Ovary (tissue), 3 donors: ENCODE data around the gene SSH3.

Source experiments
- EP300 ChIP-seq: sonication (generic); formaldehyde crosslinking; IDR thresholded peaks from one replicate; pipeline ENCODE4 v1.6.1; 2017; ENCODE audit warnings: antibody characterized with exemption
- POLR2A ChIP-seq: fragments of 450-650 bp; IDR thresholded peaks from one replicate; pipeline ENCODE4 v1.6.1; 2017; ENCODE audit warnings: antibody characterized with exemption, mild to moderate bottlenecking, moderate library complexity
- TF ChIP-seq, protein P1 (sequence below), 3 donors: fragments of 450-650 bp in 2 of 3; fragments of 200-600 bp in 1 of 3; IDR thresholded peaks; one replicate each; pipeline versions ENCODE4 v1.5.1 to v1.8.0; 2016 to 2022; ENCODE audit warnings: antibody characterized with exemption in 3 of 3, mild to moderate bottlenecking in 1 of 3
- donor health status: DM: no; HTN: no; CAD: no.

DNA sequence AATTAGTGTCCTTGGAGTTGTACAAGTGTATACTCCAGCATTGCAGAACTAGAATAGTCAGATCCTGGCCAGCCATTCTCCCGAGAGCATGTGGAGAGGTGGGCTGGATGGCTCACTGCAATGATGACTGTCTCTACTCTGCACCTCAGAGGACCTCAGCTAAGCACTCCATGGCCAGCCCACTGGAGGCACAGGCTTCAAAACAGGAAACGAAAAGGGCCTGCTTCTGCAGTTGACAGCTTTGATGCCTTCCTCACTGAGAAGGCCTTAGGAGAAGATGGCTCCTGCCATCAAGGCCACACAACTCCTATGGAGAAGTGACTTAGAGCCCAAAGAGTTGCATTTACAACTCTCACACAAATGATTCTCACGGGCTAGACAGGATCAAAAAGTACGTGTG is 40.9 kb downstream of the SSH3 start:
- TF ChIP-seq EP300 (no peak), POLR2A (no peak)
- TF ChIP-seq, protein P1, sequence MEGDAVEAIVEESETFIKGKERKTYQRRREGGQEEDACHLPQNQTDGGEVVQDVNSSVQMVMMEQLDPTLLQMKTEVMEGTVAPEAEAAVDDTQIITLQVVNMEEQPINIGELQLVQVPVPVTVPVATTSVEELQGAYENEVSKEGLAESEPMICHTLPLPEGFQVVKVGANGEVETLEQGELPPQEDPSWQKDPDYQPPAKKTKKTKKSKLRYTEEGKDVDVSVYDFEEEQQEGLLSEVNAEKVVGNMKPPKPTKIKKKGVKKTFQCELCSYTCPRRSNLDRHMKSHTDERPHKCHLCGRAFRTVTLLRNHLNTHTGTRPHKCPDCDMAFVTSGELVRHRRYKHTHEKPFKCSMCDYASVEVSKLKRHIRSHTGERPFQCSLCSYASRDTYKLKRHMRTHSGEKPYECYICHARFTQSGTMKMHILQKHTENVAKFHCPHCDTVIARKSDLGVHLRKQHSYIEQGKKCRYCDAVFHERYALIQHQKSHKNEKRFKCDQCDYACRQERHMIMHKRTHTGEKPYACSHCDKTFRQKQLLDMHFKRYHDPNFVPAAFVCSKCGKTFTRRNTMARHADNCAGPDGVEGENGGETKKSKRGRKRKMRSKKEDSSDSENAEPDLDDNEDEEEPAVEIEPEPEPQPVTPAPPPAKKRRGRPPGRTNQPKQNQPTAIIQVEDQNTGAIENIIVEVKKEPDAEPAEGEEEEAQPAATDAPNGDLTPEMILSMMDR (IDR thresholded peaks at IDR 0.05) = no peak
